Kidney capillary endothelial cell (primary cell): ENCODE results near the gene DEFB113.
"Not testable (repeated sequence)": the region's sequence is repeated elsewhere in the genome, so short reads cannot be mapped to it uniquely, and the experiment has no call there.

ENCODE experiments used
- DNase-seq: peaks from one replicate; pipeline ENCODE4 v3.0.0-alpha.2; 2018; ENCODE audit warnings: low spot score

Gene DEFB113, protein sequence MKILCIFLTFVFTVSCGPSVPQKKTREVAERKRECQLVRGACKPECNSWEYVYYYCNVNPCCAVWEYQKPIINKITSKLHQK

GRCh38 chr6:49969605-49970004 lies at the start of gene DEFB113:
Gene DEFB113 (minus strand): TSS chr6:49969625. CDS start chr6:49969625, 0 bp downstream.
- DNase-seq, result no peak

- no peak for DNase-seq
Observed at GRCh38 chr6:50007819-50008218, 38.4 kb upstream of the DEFB113 start.

DNA sequence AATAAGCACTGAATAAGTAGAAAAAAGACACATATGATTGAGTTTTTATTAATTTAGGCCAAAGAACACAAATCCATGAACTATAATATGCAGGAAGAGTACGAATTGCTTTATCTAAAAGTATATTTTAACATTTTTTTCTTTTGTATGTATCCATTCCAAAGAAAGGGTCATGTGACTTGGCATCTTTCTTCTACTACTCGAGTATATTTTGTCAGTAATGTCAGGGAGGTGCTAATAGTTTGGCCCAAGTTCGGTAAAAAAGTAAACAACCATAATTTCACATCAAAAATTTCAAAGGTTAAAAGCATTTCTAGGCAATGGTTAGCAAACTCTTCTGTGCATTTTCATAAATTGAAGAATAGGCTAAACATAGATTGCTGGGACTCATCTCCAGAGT lies 33.7 kb upstream of the DEFB113 start:
- no peak for DNase-seq

DNA sequence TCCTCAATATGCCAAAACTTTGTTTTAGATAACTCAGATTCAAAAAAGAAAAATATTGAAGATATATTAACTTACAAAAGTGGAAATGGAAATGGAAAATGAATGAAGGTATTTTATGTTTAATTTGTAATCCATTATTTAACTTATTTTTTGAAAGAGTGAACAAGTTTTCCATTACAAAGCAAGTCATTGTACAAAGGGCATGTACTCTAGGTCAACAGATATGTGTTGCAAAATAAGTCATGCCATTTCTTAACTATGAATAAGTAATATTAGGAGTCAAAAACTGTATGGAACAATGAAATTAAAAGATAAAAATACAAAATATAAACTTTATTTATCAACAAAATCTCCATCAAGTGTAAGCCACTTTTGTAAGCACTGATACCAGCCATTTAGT lies 25.9 kb upstream of the DEFB113 start:
- DNase-seq, result no peak

DNA sequence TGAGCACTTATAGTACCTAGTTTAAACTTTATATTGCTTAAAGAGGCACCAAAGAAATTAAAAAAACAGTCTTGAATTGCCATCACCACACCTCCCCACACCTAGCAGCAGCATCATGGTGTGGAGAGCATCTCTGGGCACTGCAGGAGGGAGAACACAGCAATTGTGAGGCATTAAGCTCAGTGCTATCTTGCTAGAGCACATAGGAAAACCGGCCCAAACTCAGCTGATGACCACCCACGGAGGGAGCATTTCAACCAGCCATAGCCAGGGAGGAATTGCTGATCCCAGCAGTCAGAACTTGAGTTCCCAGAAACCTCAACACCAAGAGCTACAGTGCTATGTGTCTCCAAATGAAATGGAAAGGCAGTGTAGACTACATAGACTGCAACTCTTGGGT lies 19.5 kb upstream of the DEFB113 start:
- no peak for DNase-seq

- no peak for DNase-seq
Observed at GRCh38 chr6:49987749-49988148, 18.3 kb upstream of the DEFB113 start.

GRCh38 chr6:49986551-49986950 lies 17.1 kb upstream of the DEFB113 start:
- DNase-seq, result no peak

DNA sequence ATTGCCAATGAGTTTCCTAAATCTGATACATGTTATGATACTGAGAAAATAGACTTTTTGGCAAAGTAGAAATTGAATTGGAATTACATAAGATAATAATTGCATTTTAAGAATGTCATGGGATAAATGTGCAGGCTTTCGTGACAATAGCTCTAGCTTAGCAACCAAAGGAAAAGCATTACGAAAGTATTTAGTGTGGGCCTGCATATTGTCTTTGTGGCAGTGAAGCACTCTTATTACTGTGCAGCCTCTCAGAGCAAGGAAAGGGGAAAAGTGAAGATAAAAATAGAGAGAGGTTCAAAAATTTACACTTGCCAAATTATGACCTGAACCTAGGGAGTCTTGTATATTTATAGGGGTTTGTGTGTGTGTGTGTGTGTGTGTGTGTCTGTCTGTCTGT lies 12.6 kb upstream of the DEFB113 start:
- DNase-seq, result no peak

DNA sequence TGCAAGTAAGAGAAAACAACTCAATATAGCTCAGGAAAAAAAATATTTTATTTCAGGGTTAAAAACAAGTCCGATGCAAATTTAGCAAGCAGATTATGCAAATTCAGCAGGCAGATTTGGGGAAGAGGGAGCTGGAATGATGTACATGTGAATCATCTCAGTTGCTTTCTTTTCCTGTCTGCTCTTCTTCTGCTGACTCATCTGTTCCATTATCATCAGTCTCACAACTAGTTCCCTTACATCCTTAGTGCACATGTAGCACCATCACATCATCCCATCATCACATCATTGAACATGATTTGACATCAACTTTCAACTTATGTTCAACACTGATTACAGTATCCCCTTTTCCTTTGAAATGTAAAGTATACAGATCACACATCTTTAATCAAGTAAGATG lies 11.5 kb upstream of the DEFB113 start:
- no peak for DNase-seq

DNA sequence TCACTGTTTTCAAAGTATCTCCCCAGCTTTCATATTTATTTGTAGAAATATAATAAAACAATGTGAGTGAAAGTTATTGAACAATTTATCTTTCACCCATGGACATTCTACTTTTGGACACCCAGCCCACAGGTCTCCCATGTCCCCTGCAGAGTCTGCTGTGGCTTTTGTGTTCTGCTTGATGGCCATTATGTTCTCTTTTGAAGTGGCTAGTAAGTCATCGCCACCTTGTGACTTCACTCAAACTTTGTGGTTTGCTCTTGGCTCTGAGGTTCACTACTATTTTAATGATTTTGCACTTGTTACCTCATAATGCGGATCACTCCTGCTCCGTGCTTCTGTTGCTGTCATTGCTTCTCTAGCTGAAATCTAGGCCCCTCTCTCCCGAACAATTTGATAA lies 10.2 kb upstream of the DEFB113 start:
- no peak for DNase-seq

DNA sequence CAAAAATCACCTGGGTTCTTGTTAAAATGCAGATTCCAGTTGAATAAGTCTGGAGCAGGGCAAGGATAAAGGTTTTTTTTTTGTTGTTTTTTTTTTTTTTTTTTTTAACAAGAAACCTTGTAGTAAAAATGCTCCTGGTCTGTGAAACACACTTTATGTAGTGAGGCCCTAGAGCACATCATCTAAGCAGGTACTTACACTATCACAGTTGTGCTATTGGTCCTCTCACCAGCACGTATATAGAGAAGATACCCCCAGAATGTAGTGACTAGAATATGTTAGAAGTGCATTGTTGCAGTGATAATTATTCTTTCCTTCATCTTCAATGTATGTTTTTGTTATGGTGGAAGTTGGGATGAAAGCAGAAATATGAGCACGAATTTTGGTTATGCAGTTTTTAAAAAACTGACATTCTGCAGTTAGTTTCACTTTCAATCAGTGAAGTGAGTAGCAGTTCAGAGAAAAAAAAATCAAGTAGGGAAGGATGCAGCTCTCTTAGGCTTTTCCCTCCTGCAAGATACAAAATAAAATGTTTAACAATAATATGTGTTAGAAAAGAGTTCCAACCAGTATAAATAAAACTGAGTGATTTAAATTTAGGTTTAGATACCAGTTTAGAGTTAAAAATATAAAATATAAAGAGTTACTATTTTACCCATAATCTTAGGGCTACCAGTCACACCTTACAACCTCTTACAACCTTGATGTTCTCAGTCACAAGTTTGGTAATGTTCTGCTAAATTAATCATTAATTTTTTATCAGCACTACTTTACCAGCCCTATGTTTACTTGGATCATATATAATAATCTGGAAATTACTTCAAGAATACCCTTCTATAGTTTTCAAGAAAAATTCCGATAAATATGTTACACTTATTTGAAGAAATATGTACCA lies 9.2 kb upstream of the DEFB113 start:
- DNase-seq, result no peak

DNA sequence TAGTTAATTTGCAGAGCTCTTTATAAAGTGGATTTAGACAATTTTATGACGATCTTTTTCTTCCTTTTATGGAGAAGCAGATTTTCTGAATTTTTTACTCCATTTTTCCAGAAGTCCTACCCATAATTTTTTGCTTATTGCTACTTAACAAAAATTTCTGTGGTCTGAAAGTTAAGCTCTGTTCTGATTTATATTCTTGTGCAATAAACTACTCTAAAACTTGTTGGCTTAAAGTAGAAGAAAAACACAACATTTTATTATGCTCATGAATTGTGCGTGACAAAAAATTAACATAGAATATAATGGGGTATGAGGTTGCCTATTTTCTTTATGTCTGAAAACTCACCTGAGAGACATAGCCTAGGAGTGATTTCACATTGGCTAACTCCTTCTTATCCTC lies 2.6 kb downstream of the DEFB113 start:
- no peak for DNase-seq

DNA sequence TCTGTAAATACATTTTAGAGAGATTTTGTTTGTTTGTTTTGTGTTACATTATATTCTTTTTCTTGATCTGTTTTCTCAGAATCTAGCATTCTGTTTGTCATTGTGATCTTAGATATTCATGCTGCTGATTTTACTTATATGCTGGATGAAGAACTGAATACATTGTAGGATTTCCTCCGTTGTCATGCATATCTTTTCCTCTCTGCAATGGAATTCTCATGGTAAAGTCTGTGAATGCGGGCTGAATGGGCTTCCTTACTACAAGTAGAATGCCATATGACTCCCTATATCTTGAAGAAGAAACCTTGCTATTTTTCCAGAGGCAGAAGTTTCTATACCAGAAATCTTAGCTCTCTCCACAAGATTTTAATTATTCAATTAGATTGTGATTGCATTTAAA lies 3.1 kb downstream of the DEFB113 start:
- DNase-seq, result no peak

DNA sequence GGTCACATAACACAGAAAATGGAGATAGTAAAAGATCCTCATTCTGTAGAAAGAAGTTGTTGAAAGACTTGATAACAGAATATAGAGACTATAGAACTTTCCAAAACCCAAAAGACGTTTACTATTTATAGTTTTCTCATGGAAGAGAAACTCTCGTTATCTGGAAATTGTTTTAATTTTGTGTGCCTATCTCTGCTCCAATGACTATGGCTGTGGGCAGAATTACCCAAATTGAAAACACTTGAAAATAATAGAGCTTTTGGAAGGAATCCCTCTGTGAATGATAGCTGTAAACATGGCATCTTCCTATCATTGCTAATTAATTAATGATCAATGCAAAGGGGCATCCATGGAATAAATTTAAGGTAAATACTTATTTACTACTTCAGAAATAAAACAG lies 5.4 kb downstream of the DEFB113 start, which contains the start of gene DEFB114:
Gene DEFB114 (minus strand): TSS at position 101 of the 400 bp plus-strand sequence. CDS start 59 bp downstream, at position 42.
- no peak for DNase-seq

GRCh38 chr6:49958180-49958579 lies 11.2 kb downstream of the DEFB113 start:
- no peak for DNase-seq

- no peak for DNase-seq
Observed at GRCh38 chr6:49955847-49956246, 13.6 kb downstream of the DEFB113 start.

GRCh38 chr6:49951926-49952325 lies 17.5 kb downstream of the DEFB113 start:
- no peak for DNase-seq

DNA sequence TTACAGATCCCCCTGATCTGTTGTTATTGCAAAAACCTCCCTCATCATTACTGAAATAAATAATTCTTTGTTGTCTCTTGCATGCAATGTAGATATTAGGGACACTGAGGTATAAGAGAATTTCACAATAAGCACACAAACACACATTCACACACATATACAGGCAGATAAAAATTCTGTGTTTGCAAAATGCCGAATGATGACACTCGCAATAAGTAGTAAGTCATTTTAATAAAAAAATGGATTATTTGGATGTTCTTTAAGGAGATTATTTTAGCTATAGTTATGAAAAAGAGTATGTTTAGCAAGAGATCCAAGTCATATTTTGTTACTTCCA lies 19.0 kb downstream of the DEFB113 start:
- DNase-seq, result no peak

- no peak for DNase-seq
Observed at GRCh38 chr6:49949062-49949461, 20.4 kb downstream of the DEFB113 start.

DNA sequence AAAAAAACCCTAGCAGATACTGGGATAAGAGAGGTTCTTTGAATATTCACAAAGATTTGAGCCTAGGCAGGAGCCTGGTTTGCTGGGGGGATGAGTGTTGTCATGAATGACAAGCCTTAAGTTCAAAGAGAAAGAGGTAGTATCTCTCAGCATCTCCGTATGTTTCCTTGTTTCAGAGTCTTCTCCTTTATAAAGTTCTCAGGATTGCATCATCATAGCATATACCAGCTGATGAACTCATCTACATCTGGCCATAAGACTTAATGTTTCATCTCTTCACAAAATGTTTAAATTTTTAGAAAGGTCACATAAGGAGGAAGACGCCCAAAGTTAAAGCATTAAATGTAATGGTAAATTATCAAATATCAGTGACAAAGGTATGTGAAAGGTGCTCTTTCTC lies 22.6 kb downstream of the DEFB113 start:
- DNase-seq, result no peak

DNA sequence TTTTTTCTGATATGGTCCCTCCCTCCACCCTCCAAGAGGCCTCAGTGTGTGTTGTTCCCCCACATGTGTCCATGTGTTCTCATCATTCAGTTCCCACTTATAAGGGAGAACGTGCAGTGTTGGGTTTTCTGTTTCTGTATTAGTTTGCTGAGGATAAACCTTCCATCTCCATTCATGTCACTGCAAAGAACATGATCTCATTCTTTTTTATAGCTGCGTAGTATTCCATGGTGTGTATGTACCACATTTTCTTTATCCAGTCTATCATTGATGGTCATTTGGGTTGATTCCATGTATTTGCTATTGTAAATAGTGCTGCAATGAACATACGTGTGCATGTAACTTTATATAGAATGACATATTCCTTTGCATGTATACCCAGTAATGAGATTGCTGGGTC lies 25.4 kb downstream of the DEFB113 start:
- not testable (repeated sequence) for DNase-seq

DNA sequence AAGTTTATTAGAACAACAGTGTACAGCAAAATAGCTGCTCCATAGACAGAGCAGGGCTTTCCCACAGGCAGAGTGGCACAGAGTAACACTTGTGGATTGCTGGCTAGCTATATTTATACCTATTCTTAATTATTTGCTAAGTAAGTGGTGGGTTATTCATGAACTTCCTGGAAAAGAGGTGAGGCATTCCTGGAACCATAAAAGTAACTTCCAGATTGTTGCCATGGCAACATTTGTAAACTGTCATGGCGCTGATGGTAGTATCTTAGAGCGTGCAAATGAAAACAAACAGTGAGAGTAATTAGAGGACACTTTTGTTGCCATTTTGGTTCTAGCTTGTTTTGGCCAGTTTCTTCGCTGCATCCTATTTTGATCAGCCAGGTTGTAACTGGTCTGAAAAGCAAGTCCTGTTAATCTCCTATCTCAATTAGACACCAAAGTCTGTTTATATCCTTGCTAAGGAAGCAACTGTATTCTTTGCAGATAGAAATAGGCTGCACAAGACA lies 29.4 kb downstream of the DEFB113 start:
- no peak for DNase-seq

DNA sequence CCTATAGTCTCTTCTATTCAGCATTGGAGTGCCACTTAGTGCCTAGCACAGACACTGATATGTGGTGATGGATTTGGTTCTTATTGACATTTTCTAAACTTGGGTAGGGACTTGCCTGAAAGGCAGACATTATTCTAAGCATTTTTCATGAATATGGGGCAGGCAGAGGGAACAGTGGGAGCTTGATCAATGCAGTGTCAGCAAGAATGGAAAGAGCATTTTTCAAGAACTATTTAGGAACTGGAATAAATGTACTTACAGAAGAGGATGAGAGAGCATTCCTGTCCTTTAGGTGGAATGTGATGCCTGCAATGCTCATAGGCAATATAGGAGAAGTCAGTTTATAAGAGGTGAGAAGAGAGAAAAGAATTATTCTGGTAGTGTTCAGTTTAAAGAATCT lies 31.6 kb downstream of the DEFB113 start:
- DNase-seq, result no peak

DNA sequence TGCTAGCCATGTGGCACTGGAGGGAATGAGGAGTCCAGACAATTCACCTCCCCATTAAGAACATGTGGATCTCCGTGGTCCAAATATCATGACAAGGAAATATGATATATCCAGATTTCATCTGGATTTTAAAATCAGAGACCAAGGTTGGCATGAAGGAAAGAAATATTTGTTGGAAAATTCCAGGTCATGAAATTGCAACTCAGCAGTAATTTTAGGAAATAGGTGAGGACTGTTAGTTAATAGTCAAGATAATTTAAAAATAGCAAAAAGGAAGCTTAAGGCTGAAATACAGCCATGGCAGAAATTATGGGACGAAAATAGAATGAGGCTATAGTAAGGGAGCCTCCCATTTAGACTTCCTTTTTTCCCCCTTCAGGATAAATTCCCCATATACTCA lies 32.4 kb downstream of the DEFB113 start:
- no peak for DNase-seq
